Astrocyte of the cerebellum (primary cell): ENCODE data around the gene R3HCC1L.

Experiments used
- DNase-seq: peaks from one replicate; pipeline ENCODE4 v3.0.0-alpha.2; 2011; ENCODE audit warnings: low read depth
- H3K4me3 ChIP-seq: 2 replicates; pipeline ENCODE4 v1.5.1; 2011; ENCODE audit warnings: mild to moderate bottlenecking, low read depth, low read length, moderate library complexity
- CTCF ChIP-seq: IDR thresholded peaks from 2 replicates; pipeline ENCODE4 v1.5.1; 2012; ENCODE audit warnings: low read length, low read depth, moderate library complexity, mild to moderate bottlenecking; ENCODE audit errors: missing control alignments
- in situ Hi-C: cut with HindIII; loops from 2 replicates; pipeline ENCODE4 v1.10.0; 2017; ENCODE audit warnings: low sequenced_read_pairs

The R3HCC1L gene

GRCh38 chr10:98096731-98097130 is 37.7 kb upstream of the R3HCC1L start:
- H3K4me3 ChIP-seq, result no peak overlapping the region
- no peak for TF ChIP-seq CTCF
- DNase-seq, result no peak
- in situ Hi-C loops, result no loop called here

- in situ Hi-C loops, result no loop called here
- DNase-seq, result no peak
- no peak for TF ChIP-seq CTCF
- no peak overlapping the region for H3K4me3 ChIP-seq
Measured at GRCh38 chr10:98097175-98097574, 37.3 kb upstream of the R3HCC1L start.

GRCh38 chr10:98097616-98098015 is 36.8 kb upstream of the R3HCC1L start:
- TF ChIP-seq CTCF, result no peak
- DNase-seq, result no peak
- in situ Hi-C loops, result no loop called here
- no peak overlapping the region for H3K4me3 ChIP-seq

GRCh38 chr10:98098247-98098646 is 36.2 kb upstream of the R3HCC1L start:
- in situ Hi-C loops, result no loop called here
- DNase-seq, result no peak
- no peak for TF ChIP-seq CTCF
- no peak overlapping the region for H3K4me3 ChIP-seq

- no peak overlapping the region for H3K4me3 ChIP-seq
- in situ Hi-C loops, result no loop called here
- no peak for DNase-seq
- TF ChIP-seq CTCF, result no peak
Measured at GRCh38 chr10:98100476-98100875, 34.0 kb upstream of the R3HCC1L start.

- H3K4me3 ChIP-seq, result no peak overlapping the region
- DNase-seq, result no peak
- in situ Hi-C loops, result no loop called here
- TF ChIP-seq CTCF, result no peak
Measured at GRCh38 chr10:98101366-98101765, 33.1 kb upstream of the R3HCC1L start.

- no peak overlapping the region for H3K4me3 ChIP-seq
- no peak for TF ChIP-seq CTCF
- no peak for DNase-seq
- in situ Hi-C loops, result no loop called here
Measured at GRCh38 chr10:98104125-98104524, 30.3 kb upstream of the R3HCC1L start.
